Thyroid gland (tissue), 4 donors: ENCODE measurements around the gene SYT3. TPM values are rescaled to one million over a fixed set of nuclear protein-coding genes. Genes with fewer than 3 reads are reported as not detected.

Experiments used
- DNase-seq, 2 donors: peaks; one replicate each; pipeline ENCODE4 v3.0.0-alpha.2; 2019
- H3K27ac ChIP-seq, 3 donors: fragments of 200-600 bp; sonication (generic); 1 replicate in 2 of 3; 2 replicates in 1 of 3; pipeline ENCODE4 v1.5.1; 2016 to 2019; ENCODE audit warnings: mild to moderate bottlenecking in 1 of 3, moderate library complexity in 1 of 3
- H3K27me3 ChIP-seq: fragments of 200-600 bp; sonication (generic); one replicate; pipeline ENCODE4 v1.5.1; 2019
- H3K36me3 ChIP-seq, 2 donors: fragments of 200-600 bp; sonication (generic); one replicate each; pipeline ENCODE4 v1.5.1; 2016 to 2019
- H3K4me1 ChIP-seq, 2 donors: fragments of 200-600 bp; sonication (generic); one replicate each; pipeline ENCODE4 v1.5.1; 2017 to 2019
- H3K4me3 ChIP-seq, 3 donors: fragments of 200-600 bp; sonication (generic); replicated peaks in 1 of 3; 1 replicate in 2 of 3; 2 replicates in 1 of 3; pipeline ENCODE4 v1.5.1; 2016; ENCODE audit warnings: mild to moderate bottlenecking in 1 of 3
- H3K9me3 ChIP-seq: fragments of 200-600 bp; sonication (generic); one replicate; pipeline ENCODE4 v1.5.1; 2017
- POLR2A ChIP-seq, 2 donors: fragments of 450-650 bp; IDR thresholded peaks; one replicate each; pipeline ENCODE4 v1.6.1; 2017; ENCODE audit warnings: antibody characterized with exemption in 2 of 2, mild to moderate bottlenecking in 2 of 2, moderate library complexity in 1 of 2
- WGBS, 2 donors: methylation state at CpG; one replicate each; pipeline ENCODE4 v1.1.5; 2017; 5-methylcytosine and 5-hydroxymethylcytosine counted together
- intact Hi-C: fragments of 100-400 bp; cut with DNase I; formaldehyde crosslinking; loops from one replicate; pipeline ENCODE4 v1.15.1; 2023
- total RNA-seq, 4 donors: library from RNA; depleted of rRNA; stranded (reverse); fragments of >200 nt; gene quantifications; one replicate each; pipeline ENCODE4 v1.2.3, GENCODE V29; 2016
- TF ChIP-seq, protein P1 (sequence below), 6 experiments: fragments of 200-600 bp in 3 of 6; fragments of 450-650 bp in 3 of 6; sonication (generic) in 3 of 6; IDR thresholded peaks; one replicate each; pipeline ENCODE4 v1.5.1; 2016 to 2019; ENCODE audit warnings: antibody characterized with exemption in 6 of 6, mild to moderate bottlenecking in 2 of 6, inconsistent platforms in 1 of 6, moderate library complexity in 1 of 6

The SYT3 gene
- total RNA-seq, 4 donors from 2014 or later = 0.67 to 1.4 (median 1.3) TPM; not detected in 1

DNA sequence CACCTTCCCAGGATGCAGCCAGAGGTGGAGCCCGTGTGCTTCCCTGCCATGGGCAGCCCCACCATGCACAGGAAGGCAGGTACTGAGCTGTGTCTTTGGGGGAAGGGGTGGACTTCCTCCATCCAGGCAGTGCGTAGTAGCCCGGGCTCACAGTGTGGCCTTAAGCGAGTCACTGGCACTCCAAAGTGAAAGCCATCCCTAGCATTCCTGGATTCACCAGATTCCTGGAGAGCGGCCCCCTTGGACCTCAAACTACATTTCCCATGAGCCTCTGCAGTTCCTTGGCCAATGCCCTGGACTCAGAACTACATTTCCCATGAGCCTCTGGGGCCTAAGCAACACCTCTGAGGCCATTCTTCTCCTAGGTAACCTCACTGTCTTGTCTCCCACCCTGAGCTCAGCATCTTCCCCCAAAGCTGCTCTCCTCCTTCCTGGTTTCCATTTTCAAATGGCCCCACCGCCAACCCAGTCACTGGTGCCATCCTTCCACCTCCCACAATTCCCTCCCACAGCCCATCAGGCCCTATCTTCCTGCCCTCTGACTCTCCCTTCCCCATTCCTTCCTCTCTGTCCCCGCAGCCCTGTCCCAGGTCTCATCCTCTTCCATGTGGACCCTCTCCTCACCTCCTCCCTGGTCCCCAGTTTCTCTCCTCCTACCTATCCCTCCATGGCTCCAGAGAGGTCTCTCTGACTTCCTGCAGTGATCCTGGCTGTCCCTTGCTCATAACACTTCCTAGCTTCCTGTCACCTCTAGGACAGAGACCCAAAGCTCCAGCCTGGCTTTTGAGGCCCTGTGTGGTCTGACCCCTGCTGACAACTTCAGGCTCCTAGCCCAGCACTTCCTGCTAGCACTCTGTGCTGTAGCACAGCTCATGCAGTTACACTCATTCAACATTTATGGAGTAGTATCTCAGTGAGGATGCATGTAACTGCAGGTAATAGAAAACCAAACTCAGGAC, 10.0 kb upstream of the SYT3 start, which contains the start of gene C19orf81:
Gene C19orf81, plus strand, starts transcription at position 13 of the 959 bp plus-strand sequence. Its CDS starts 0 bp downstream, at position 13.
- no peaks in the 10 kb centered on the region for H3K36me3 ChIP-seq
- intact Hi-C loops = no loop called here
- H3K9me3 ChIP-seq = no peaks in the 10 kb centered on the region
- TF ChIP-seq, protein P1, sequence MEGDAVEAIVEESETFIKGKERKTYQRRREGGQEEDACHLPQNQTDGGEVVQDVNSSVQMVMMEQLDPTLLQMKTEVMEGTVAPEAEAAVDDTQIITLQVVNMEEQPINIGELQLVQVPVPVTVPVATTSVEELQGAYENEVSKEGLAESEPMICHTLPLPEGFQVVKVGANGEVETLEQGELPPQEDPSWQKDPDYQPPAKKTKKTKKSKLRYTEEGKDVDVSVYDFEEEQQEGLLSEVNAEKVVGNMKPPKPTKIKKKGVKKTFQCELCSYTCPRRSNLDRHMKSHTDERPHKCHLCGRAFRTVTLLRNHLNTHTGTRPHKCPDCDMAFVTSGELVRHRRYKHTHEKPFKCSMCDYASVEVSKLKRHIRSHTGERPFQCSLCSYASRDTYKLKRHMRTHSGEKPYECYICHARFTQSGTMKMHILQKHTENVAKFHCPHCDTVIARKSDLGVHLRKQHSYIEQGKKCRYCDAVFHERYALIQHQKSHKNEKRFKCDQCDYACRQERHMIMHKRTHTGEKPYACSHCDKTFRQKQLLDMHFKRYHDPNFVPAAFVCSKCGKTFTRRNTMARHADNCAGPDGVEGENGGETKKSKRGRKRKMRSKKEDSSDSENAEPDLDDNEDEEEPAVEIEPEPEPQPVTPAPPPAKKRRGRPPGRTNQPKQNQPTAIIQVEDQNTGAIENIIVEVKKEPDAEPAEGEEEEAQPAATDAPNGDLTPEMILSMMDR (IDR thresholded peaks at IDR 0.05) = no peak
- TF ChIP-seq POLR2A (IDR thresholded peaks at IDR 0.05) = no peak
- 23 to 25% methylated on average over 7 of the region's 7 CpGs for WGBS, 2 donors
- no peak within 1 kb of the TSS for H3K27ac ChIP-seq
- no peaks in the 10 kb centered on the region for H3K27me3 ChIP-seq
- H3K4me1 ChIP-seq = no peaks in the 10 kb centered on the region
- DNase-seq = no peak
- H3K4me3 ChIP-seq = no peak within 1 kb of the TSS

DNA sequence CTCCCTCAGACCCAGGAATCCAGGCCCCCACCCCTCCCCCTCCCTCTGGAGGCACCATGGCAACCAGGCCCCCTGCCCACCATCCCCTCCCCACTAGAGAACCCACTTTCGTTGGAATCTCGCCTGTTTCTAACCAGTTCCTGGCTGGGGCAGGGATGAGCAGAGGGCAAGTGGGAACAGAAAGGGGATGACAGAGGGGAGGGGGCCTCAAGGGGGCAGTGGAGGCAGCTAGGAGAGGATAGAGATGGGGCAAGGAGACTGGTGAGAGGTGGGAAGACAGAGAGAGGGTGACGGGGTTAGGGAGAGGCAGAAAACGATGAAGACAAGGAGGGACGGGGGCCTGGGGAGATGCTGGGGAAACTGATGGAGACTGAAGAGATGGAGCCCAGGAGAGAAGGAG, 9.0 kb upstream of the SYT3 start:
- TF ChIP-seq, protein P1 (IDR thresholded peaks at IDR 0.05) = no peak
- TF ChIP-seq POLR2A (IDR thresholded peaks at IDR 0.05) = no peak
- Histone ChIP-seq H3K27me3 (no peaks in the 10 kb centered on the region), H3K4me3 (no peak overlapping the region), H3K9me3 (no peaks in the 10 kb centered on the region), H3K36me3 (no peaks in the 10 kb centered on the region), H3K4me1 (no peaks in the 10 kb centered on the region), H3K27ac (no peak overlapping the region)
- intact Hi-C loops = no loop called here
- DNase-seq = no peak
- WGBS, 2 donors = 40 to 46% methylated on average over 5 of the region's 5 CpGs

DNA sequence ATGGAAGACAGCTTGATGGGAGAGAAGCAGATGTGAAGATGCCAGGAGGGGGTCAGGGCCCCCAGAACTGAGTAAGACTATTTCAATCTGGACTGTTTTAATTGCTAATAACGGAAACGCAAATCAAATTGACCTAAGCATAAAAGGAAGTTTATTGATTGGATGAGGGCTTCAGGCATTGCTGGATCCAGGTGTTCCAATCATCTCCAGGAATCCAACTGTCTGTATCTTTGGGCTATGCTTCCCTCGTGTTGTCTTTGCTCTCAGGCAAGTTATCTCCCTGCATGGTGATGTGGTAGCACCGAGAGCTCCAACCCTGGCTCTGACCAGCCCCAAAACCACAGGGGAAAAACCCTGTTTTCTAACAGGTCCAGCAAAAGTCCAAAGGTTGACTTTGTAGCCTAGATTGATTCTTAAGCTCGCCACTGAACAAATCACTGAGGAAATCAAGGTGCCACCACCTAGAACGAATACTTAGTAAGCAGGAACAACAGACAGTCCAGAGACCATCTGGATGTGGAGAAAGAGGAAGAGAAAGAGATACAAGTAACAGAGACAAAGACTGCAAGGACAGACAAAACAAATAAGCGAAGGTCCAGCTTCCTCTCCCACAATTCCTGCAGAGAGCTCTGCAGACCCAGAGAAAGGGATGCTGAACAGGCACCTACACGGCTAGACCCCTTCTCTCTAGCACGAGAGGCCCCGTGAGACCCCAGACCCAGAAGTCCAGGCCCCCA, 8.4 kb upstream of the SYT3 start:
- Histone ChIP-seq H3K36me3 (no peaks in the 10 kb centered on the region), H3K4me3 (no peak overlapping the region), H3K4me1 (no peaks in the 10 kb centered on the region), H3K27ac (no peak overlapping the region), H3K27me3 (no peaks in the 10 kb centered on the region), H3K9me3 (no peaks in the 10 kb centered on the region)
- no peak for DNase-seq
- intact Hi-C loops = no loop called here
- 67 to 70% methylated on average over 10 of the region's 10 CpGs for WGBS, 2 donors
- no peak for TF ChIP-seq POLR2A (IDR thresholded peaks at IDR 0.05)
- TF ChIP-seq, protein P1 (IDR thresholded peaks at IDR 0.05) = no peak

DNA sequence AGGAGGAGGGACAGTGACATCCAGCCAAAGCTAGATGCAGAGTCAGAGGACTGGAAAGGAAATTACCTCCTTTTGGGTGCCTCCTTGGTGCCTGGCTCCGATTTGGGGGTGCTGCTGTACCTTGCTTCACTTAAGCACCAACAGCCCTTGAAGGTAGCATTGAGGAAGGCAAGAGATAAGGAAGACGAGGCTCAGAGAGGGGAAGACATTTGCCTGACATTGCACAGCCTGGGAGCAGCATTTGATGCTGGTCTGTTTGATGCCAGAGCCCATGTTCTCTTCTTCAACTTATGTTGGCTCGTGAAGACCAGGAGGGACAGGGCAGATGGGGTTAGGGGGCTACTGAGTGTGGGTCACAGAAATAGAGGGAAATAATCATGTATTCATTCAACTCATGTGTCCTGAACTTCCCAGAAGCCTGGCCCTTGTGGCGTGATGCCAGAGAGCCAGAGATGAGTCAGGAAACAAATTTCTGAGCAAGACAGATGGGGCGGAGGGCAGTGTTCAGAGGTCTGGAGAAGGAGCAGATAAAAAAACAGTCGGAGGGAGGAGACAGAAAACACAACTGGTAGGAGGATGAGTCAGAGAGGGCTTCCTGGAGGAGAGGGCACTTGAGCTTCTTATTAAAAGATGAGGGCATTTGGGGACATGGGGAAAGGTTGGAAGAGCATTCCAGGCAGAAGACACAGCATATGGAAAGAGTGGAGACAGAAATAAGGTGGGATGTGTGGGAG, 6.6 kb upstream of the SYT3 start:
- H3K27me3 ChIP-seq = no peaks in the 10 kb centered on the region
- TF ChIP-seq, protein P1 (IDR thresholded peaks at IDR 0.05) = no peak
- TF ChIP-seq POLR2A (IDR thresholded peaks at IDR 0.05) = no peak

More for the DNA sequence above, 6.6 kb upstream of the SYT3 start:
- intact Hi-C loops = no loop called here
- H3K4me3 ChIP-seq = no peak overlapping the region
- WGBS, 2 donors = 54 to 56% methylated on average over 6 of the region's 6 CpGs
- H3K9me3 ChIP-seq = no peaks in the 10 kb centered on the region
- no peak overlapping the region for H3K27ac ChIP-seq
- DNase-seq = no peak
- no peaks in the 10 kb centered on the region for H3K4me1 ChIP-seq
- no peaks in the 10 kb centered on the region for H3K36me3 ChIP-seq
